Coronary artery (tissue), 2 donors: ENCODE measurements around the gene OTUD4.

ENCODE experiments used
- DNase-seq: peaks from one replicate; pipeline ENCODE4 v3.0.0-alpha.2; 2017; ENCODE audit warnings: low spot score
- H3K27ac ChIP-seq, 2 donors: fragments of 200-600 bp; sonication (generic); one replicate each; pipeline ENCODE4 v1.5.1; 2016 to 2019
- H3K4me3 ChIP-seq: fragments of 200-600 bp; sonication (generic); 2 replicates; pipeline ENCODE4 v1.5.1; 2016; ENCODE audit warnings: mild to moderate bottlenecking, moderate library complexity
- CTCF ChIP-seq: fragments of 200-600 bp; sonication (generic); IDR thresholded peaks from one replicate; pipeline ENCODE4 v1.5.1; 2019; ENCODE audit warnings: antibody characterized with exemption

Gene OTUD4

GRCh38 chr4:145178740-145179280 lies 1.6 kb downstream of the OTUD4 start:
- H3K27ac ChIP-seq: peak overlapping the region; percentile 97
- no peak for DNase-seq
- no peak for TF ChIP-seq CTCF
- H3K4me3 ChIP-seq: peak overlapping the region; percentile 79

GRCh38 chr4:145177906-145178538 lies 2.4 kb downstream of the OTUD4 start:
- peak overlapping the region; percentile 79 for H3K4me3 ChIP-seq

GRCh38 chr4:145177511-145177905 lies 2.9 kb downstream of the OTUD4 start:
- Histone ChIP-seq H3K27ac (peak overlapping the region; percentile 97), H3K4me3 (peak overlapping the region; percentile 79)
- no peak for DNase-seq
- no peak for TF ChIP-seq CTCF

More at GRCh38 chr4:145177906-145178538, 2.4 kb downstream of the OTUD4 start:
- peak overlapping the region; percentile 97 for H3K27ac ChIP-seq
- no peak for DNase-seq
- no peak for TF ChIP-seq CTCF

- H3K4me3 ChIP-seq: peak overlapping the region; percentile 79
Measured at GRCh38 chr4:145176641-145177432, 3.6 kb downstream of the OTUD4 start.

GRCh38 chr4:145171911-145172310 lies 8.5 kb downstream of the OTUD4 start:
- no peak for DNase-seq
- no peak overlapping the region for H3K27ac ChIP-seq
- no peak for TF ChIP-seq CTCF
- H3K4me3 ChIP-seq: no peak overlapping the region

More at GRCh38 chr4:145176641-145177432, 3.6 kb downstream of the OTUD4 start:
- no peak for TF ChIP-seq CTCF
- DNase-seq: no peak
- peak overlapping the region; percentile 44 to 97 for H3K27ac ChIP-seq

GRCh38 chr4:145170223-145170622 lies 10.2 kb downstream of the OTUD4 start:
- no peak for TF ChIP-seq CTCF
- DNase-seq: no peak
- Histone ChIP-seq H3K27ac (no peak overlapping the region), H3K4me3 (no peak overlapping the region)
